NB4 (cell line): ENCODE measurements around the gene UBE2I.

Experiments
- DNase-seq: peaks from one replicate; pipeline ENCODE4 v3.0.0; 2010; ENCODE audit warnings: low read depth
- H3K4me3 ChIP-seq: one replicate; pipeline ENCODE4 v1.5.1; 2011; ENCODE audit warnings: mild to moderate bottlenecking, low read depth, low read length, moderate library complexity
- CTCF ChIP-seq: IDR thresholded peaks from one replicate; pipeline ENCODE4 v1.5.1; 2012; ENCODE audit warnings: low read depth, low read length
- MAX ChIP-seq: IDR thresholded peaks from 2 replicates; pipeline ENCODE4 v1.6.1; 2011; ENCODE audit warnings: low read depth, low read length
- MYC ChIP-seq: IDR thresholded peaks from 2 replicates; pipeline ENCODE4 v1.6.1; 2011; ENCODE audit warnings: low read depth, low read length
- POLR2A ChIP-seq: IDR thresholded peaks from 2 replicates; pipeline ENCODE4 v1.6.1; 2011; ENCODE audit warnings: mild to moderate bottlenecking; ENCODE audit not compliant: insufficient read length; ENCODE audit errors: extremely low read depth

Gene UBE2I

GRCh38 chr16:1349351-1349750 is 39.9 kb downstream of the UBE2I start:
- DNase-seq = no peak
- TF ChIP-seq MYC (no peak), POLR2A (no peak), MAX (no peak), CTCF (no peak)
- H3K4me3 ChIP-seq = no peak overlapping the region

- DNase-seq = no peak
- H3K4me3 ChIP-seq = no peak overlapping the region
- no peak for TF ChIP-seq CTCF
- TF ChIP-seq MYC = no peak
- TF ChIP-seq POLR2A = no peak
- no peak for TF ChIP-seq MAX
These were observed 40.5 kb downstream of the UBE2I start for GRCh38 chr16:1349951-1350350.

- no peak for TF ChIP-seq CTCF
- no peak for TF ChIP-seq MYC
- TF ChIP-seq POLR2A = no peak
- DNase-seq = no peak
- H3K4me3 ChIP-seq = peak overlapping the region; percentile 73
These were observed 41.3 kb downstream of the UBE2I start for GRCh38 chr16:1350691-1351090.

GRCh38 chr16:1351215-1351581 is 41.8 kb downstream of the UBE2I start:
- TF ChIP-seq CTCF (no peak), POLR2A (no peak), MAX (no peak), MYC (no peak)
- no peak for DNase-seq
- H3K4me3 ChIP-seq = peak overlapping the region; percentile 73

DNA sequence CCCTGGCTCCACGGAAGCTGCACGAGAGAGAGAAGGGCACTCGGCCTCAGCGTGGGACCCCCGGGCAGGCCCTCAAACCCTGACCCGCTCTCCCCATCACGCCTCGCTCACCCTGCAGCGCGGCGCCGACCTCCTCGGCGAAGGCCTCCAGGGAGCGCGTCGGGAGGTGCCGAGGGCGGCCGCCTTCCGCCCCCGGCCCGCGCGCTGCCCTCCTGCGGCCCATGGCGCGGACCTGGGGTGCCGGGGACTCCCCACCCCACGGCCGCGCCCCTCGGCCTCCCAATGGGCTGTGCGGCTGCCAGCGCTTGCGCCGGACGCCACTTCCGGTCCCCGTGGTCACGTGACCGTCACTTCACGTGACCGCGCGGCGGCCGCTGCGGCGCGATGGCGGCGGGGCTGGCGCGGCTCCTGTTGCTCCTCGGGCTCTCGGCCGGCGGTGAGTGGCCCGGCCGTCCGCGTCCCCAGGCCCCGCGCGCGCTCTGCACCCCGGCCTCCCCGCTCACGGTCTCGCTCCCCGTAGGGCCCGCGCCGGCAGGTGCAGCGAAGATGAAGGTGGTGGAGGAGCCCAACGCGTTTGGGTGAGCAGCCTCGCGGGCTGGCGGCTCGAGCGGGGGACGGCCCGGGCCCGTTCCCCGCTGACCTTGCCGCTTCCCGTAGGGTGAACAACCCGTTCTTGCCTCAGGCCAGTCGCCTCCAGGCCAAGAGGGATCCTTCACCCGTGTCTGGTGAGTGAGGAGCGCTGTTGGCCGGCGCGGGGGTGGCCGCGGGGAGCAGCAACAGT is 42.3 kb downstream of the UBE2I start, which contains the start of the genes GNPTG and TSR3:
Gene GNPTG, plus strand, starts transcription at position 350 of the 781 bp plus-strand sequence. Its CDS starts 35 bp downstream, at position 385.
Gene TSR3, minus strand, starts transcription at position 297 of the 781 bp plus-strand sequence. Its CDS starts 74 bp downstream, at position 223.
- DNase-seq = peak; percentile 85
- TF ChIP-seq CTCF (no peak), MYC (peak; percentile 67), MAX (peak; percentile 90)
- H3K4me3 ChIP-seq = peak within 1 kb of the TSS; percentile 90
